OCI-LY7 (cell line): ENCODE data around the gene FAM193A. TPM values are rescaled to one million over a fixed set of nuclear protein-coding genes. Genes with fewer than 3 reads are reported as not detected.

Source experiments
- BruUV-seq: library from RNA; stranded (reverse); fragments of 400-500 nt; replicated peaks from 2 replicates; lab custom pipeline; 2021; lab: Mats Ljungman, UMichigan
- CTCF ChIA-PET: fragments of 300-600 bp; sonication (Branson Sonifier 250); formaldehyde crosslinking; loops from one replicate; lab custom pipeline; 2022; ENCODE audit warnings: antibody characterized with exemption; ENCODE audit not compliant: unreplicated experiment; lab: Charles Lee
- POLR2A ChIA-PET: fragments of 300-600 bp; sonication (Branson Sonifier 250); formaldehyde crosslinking; loops from one replicate; lab custom pipeline; 2022; ENCODE audit warnings: antibody characterized with exemption; lab: Charles Lee
- DNase-seq: peaks from one replicate; pipeline ENCODE4 v3.0.0-alpha.2; 2015; ENCODE audit warnings: low spot score
- H2AFZ ChIP-seq: fragments of 200-600 bp; sonication (generic), shearing (Covaris generic); 2 replicates; pipeline ENCODE4 v1.6.1; 2014; ENCODE audit warnings: mild to moderate bottlenecking, antibody characterized with exemption, low read length, moderate library complexity
- H3K27ac ChIP-seq: fragments of 200-600 bp; sonication (generic); 2 replicates; pipeline ENCODE4 v1.5.1; 2014; ENCODE audit warnings: mixed run types, low read depth, mild to moderate bottlenecking, moderate library complexity, low read length, inconsistent platforms; ENCODE audit not compliant: poor library complexity, severe bottlenecking
- H3K36me3 ChIP-seq: fragments of 200-600 bp; sonication (generic); 2 replicates; pipeline ENCODE4 v1.6.1; 2014; ENCODE audit warnings: mild to moderate bottlenecking, antibody characterized with exemption, low read length, moderate library complexity, mixed read lengths; ENCODE audit not compliant: insufficient read depth
- H3K4me1 ChIP-seq: fragments of 200-600 bp; sonication (generic); 2 replicates; pipeline ENCODE4 v1.5.1; 2014; ENCODE audit warnings: mild to moderate bottlenecking, low read length; ENCODE audit not compliant: insufficient read depth, poor library complexity, severe bottlenecking
- H3K4me2 ChIP-seq: fragments of 200-600 bp; sonication (generic); 2 replicates; pipeline ENCODE4 v1.6.1; 2014; ENCODE audit warnings: mild to moderate bottlenecking, low read length
- H3K4me3 ChIP-seq: fragments of 200-600 bp; sonication (generic); 2 replicates; pipeline ENCODE4 v1.5.1; 2014; ENCODE audit warnings: mild to moderate bottlenecking, low read depth, low read length; ENCODE audit not compliant: poor library complexity, severe bottlenecking
- H3K79me2 ChIP-seq: fragments of 200-600 bp; sonication (generic); 2 replicates; pipeline ENCODE4 v1.6.1; 2016; ENCODE audit warnings: low read depth, mild to moderate bottlenecking, low read length, moderate library complexity, mixed read lengths; ENCODE audit not compliant: insufficient read depth
- H3K9me2 ChIP-seq: fragments of 200-600 bp; sonication (generic); 2 replicates; pipeline ENCODE4 v1.6.1; 2016; ENCODE audit warnings: mild to moderate bottlenecking, low read length, mixed read lengths; ENCODE audit not compliant: insufficient read depth
- H3K9me3 ChIP-seq: fragments of 200-600 bp; sonication (generic); 2 replicates; pipeline ENCODE4 v1.6.1; 2014; ENCODE audit warnings: mild to moderate bottlenecking, mixed run types, low read length, mixed read lengths
- H4K20me1 ChIP-seq: fragments of 200-600 bp; sonication (generic); 2 replicates; pipeline ENCODE4 v1.6.1; 2014; ENCODE audit warnings: mild to moderate bottlenecking, antibody characterized with exemption, low read length, moderate library complexity, mixed read lengths; ENCODE audit not compliant: insufficient read depth
- EZH2phosphoT487 ChIP-seq: fragments of 200-600 bp; sonication (generic); IDR thresholded peaks from 2 replicates; pipeline ENCODE4 v1.6.1; 2018; ENCODE audit warnings: low read depth, borderline replicate concordance, mild to moderate bottlenecking, mixed run types, antibody characterized with exemption, low read length, moderate library complexity, mixed read lengths
- intact Hi-C: fragments of 100-400 bp; cut with micrococcal nuclease; formaldehyde crosslinking; loops from one replicate; pipeline ENCODE4 v1.10.0; 2022; ENCODE audit not compliant: unreplicated experiment
- total RNA-seq, 2 experiments: library from RNA; depleted of rRNA in 1 of 2; stranded (reverse); fragments of >200 nt in 1 of 2; shearing (Covaris generic) in 1 of 2; gene quantifications; 2 replicates each; pipeline ENCODE4 v1.2.3, GENCODE V29; 2014 to 2022
- TF ChIP-seq, protein P1 (sequence below): fragments of 200-600 bp; sonication (generic); conservative IDR thresholded peaks from 2 replicates; pipeline ENCODE4 v1.5.1; 2014; ENCODE audit warnings: mild to moderate bottlenecking, antibody characterized with exemption, low read length, moderate library complexity, mixed read lengths

The FAM193A gene
- total RNA-seq, 2 experiments from 2014 or later: 17.8 to 36.7 TPM

DNA sequence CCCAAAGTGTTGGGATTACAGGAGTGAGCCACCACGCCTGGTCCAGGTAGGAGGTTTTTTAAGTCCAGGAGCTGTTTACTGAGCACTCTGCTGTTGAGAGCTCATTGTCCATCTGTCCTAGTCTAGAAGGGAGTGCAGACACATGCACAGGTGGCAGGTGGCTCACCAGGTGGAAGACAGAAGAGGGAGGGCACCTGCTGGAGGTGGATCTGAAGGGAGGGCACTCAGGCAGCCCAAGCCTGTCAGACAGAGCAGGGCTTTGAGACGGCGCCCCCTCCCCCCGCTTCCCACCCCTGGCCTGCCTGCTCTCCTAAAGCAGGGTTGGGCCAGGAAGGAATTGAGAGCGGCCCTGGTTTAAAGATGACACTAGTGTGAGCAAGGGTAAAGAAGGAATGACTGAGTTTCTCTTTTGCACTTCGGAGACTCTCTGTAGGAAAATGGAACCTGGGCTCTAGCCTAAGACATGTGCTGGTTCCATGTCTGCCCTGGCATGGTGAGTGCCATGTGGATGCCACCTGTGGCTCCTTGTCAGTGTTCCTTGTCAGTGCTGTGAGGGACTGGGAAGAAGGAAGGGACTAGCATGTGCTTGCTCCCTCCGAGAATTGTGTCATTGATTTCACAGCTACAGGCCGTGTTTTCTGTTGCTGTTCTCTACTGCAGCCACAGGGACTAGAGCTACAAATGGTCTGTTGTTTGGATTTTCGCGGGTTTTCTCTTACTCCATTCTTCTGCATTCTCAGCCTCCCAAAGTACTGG, 111.1 kb downstream of the FAM193A start:
- peaks cover 54% of the 10 kb centered on the region for H3K36me3 ChIP-seq
- H3K4me3 ChIP-seq: no peak overlapping the region
- H3K27ac ChIP-seq: no peak overlapping the region
- H3K4me2 ChIP-seq: no peak overlapping the region
- POLR2A ChIA-PET: no interaction called here
- TF ChIP-seq EZH2phosphoT487: no peak
- TF ChIP-seq, protein P1, sequence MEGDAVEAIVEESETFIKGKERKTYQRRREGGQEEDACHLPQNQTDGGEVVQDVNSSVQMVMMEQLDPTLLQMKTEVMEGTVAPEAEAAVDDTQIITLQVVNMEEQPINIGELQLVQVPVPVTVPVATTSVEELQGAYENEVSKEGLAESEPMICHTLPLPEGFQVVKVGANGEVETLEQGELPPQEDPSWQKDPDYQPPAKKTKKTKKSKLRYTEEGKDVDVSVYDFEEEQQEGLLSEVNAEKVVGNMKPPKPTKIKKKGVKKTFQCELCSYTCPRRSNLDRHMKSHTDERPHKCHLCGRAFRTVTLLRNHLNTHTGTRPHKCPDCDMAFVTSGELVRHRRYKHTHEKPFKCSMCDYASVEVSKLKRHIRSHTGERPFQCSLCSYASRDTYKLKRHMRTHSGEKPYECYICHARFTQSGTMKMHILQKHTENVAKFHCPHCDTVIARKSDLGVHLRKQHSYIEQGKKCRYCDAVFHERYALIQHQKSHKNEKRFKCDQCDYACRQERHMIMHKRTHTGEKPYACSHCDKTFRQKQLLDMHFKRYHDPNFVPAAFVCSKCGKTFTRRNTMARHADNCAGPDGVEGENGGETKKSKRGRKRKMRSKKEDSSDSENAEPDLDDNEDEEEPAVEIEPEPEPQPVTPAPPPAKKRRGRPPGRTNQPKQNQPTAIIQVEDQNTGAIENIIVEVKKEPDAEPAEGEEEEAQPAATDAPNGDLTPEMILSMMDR: no peak
- no peaks in the 10 kb centered on the region for H3K79me2 ChIP-seq
- DNase-seq: no peak
- no peaks in the 10 kb centered on the region for H3K4me1 ChIP-seq
- H3K9me2 ChIP-seq: no peaks in the 10 kb centered on the region
- intact Hi-C loops: no loop called here
- H2AFZ ChIP-seq: no peak overlapping the region
- CTCF ChIA-PET: interaction anchor here (0.6 kb wide), 1 partner anchor 48 kb away, joined by 3 read pairs; no protein-coding TSS in a partner anchor
- BruUV-seq: no TSS peak
- H4K20me1 ChIP-seq: no peaks in the 10 kb centered on the region
- H3K9me3 ChIP-seq: no peaks in the 10 kb centered on the region

DNA sequence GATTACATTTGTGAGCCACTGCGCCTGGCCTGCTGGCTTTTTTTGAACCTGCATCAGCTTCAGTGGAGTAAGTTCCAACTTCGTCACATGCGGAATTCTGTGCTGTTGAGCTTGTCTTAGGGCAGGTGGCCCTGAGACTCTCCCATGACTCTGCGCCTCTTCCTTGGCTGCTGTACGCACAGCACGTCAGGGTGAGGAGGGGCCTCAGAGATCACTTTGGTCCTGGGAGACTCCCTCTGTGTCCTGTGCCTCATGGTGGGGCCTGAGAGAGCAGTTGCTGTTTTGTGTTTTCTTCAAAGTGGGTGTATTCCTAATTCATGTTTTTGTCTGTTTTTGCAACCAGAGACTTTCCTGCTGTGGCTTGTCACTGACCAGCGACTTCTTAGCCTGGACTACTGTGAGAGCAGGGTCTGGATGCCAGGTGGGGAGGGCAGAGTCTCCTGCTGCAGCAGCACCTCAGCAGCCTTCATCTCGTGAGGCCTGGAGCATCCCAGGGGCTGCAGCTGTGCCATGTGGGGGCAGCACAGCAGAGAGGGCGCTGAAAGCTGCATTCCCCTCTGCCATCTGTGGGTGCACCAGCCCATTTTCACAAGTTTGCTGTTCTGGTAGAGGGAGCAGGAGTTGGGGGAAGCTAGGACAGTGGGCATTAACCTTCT, 111.8 kb downstream of the FAM193A start:
- BruUV-seq: no TSS peak

More for the DNA sequence above, 111.8 kb downstream of the FAM193A start:
- H3K36me3 ChIP-seq: peaks cover 54% of the 10 kb centered on the region
- no peaks in the 10 kb centered on the region for H3K79me2 ChIP-seq
- H3K4me2 ChIP-seq: no peak overlapping the region
- intact Hi-C loops: no loop called here
- no peak overlapping the region for H2AFZ ChIP-seq
- H3K4me3 ChIP-seq: no peak overlapping the region
- no peaks in the 10 kb centered on the region for H3K4me1 ChIP-seq
- H3K27ac ChIP-seq: no peak overlapping the region
- TF ChIP-seq, protein P1: no peak
- no peak for TF ChIP-seq EZH2phosphoT487
- ChIA-PET CTCF (no interaction called here), POLR2A (no interaction called here)
- H3K9me2 ChIP-seq: no peaks in the 10 kb centered on the region
- H4K20me1 ChIP-seq: no peaks in the 10 kb centered on the region
- no peaks in the 10 kb centered on the region for H3K9me3 ChIP-seq
- no peak for DNase-seq
